HG03442 (cell line): Measurements from ENCODE around the gene SNX14.
"Not testable (repeated sequence)": the region's sequence is repeated elsewhere in the genome, so short reads cannot be mapped to it uniquely, and the experiment has no call there.

Source experiments
- ATAC-seq: cut with Tn5 transposase; IDR thresholded peaks from one replicate; pipeline ENCODE4 v1.9.1; 2021; ENCODE audit warnings: mild to moderate bottlenecking, moderate library complexity; ENCODE audit not compliant: unreplicated experiment

The SNX14 gene

DNA sequence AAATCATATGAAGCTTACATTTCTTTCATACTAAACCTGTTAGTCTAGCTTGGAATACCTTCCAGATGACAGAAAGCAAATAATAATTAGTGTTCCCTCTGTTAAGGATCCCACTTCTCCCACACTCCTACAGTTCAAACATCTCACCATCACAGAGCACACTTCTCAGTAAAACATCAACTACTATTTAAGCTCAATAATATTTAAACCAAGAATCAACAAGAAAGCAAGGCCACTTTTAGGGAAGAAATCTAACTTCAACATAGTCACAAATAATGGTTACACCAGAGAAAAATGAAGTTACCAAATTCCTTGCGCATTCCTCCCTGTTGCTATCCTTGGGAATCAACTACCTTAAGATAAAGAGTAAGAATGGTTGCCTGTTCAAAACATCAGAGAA, 1.6 kb downstream of the SNX14 start:
- ATAC-seq, result no peak

DNA sequence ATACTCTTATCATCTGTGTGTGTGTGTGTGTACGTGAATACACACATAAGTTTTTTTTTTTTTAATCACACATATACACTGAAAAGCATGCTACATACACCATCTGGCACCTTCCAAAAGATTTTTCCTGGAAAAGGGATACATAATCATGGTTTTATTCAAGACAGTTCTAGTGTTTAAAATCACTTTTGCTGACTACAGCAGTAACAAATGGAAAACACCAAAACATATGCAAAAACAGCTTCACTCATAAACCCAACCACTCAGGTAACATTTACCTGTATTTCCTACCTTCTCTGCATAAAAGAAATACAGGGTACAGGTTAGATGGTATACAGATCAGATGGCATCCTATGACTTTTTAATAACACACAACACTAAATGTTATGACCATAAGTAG, 2.5 kb downstream of the SNX14 start:
- ATAC-seq, result no peak

DNA sequence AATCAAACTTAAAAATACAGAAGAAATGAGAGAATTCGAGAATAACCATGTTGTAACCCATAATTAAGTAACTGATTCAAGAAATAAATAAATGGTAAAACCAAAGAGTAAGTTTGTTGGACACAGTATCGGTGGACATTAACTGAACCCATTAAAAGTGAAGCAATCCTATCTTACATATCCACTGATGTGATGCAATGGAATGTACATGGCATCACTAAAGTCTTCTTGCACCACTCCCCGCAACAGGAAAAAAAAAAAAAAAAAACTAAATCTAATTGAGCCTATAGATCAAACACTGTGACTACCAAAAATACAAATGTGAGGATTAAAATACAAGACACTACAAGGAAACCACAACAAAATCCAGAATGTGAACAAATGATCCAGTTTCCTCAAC, 7.9 kb downstream of the SNX14 start:
- ATAC-seq, result no peak

DNA sequence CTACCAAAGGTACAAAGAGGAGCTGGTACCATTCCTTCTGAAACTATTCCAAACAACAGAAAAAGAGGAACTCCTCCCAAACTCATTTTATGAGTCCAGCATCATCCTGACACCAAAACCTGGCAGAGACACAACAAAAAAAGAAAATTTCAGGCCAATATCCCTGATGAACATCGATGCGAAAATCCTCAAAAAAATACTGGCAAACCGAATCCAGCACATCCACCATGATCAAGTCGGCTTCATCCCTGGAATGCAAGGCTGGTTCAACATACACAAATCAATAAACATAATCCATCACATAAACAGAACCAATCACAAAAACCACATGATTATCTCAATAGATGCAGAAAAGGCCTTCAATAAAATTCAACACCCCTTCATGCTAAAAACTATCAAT, 10.8 kb downstream of the SNX14 start:
- ATAC-seq, result not testable (repeated sequence)

DNA sequence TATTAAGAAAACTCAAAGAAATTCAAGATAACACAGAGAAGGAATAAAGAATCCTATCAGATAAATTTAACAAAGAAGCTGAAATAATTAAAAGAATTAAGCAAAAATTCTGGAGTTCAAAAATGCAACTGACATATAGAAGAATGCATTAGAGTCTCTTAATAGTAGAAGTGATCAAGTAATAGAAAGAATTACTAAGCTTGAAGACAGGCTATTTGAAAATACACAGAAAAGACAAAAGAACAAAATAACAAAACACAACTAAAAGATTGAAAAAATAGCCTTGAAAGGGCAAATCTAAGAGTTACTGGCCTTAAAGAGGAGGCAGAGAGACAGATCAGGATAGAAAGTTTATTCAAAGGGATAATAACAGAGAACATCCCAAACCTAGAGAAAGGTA, 12.1 kb downstream of the SNX14 start:
- ATAC-seq, result no peak

DNA sequence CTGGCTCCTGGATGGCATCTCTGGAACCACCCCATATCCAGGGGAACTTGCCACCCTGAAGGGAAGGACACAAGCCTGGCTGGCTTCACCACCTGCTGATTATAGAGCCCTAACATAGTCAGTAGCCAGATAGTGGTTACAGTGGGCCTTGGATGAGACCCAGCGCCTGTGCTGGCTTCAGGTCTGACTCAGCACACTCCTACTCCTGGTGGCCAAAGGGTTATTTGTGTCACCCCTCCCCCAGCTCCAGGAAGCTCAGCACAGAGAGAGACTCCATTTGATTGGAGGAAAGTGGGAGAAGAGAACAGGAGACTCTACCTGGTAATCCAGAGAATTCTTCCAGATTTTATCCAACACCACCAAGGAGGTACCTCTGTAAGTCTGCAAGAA, 12.8 kb downstream of the SNX14 start:
- ATAC-seq, result peak; percentile 97

DNA sequence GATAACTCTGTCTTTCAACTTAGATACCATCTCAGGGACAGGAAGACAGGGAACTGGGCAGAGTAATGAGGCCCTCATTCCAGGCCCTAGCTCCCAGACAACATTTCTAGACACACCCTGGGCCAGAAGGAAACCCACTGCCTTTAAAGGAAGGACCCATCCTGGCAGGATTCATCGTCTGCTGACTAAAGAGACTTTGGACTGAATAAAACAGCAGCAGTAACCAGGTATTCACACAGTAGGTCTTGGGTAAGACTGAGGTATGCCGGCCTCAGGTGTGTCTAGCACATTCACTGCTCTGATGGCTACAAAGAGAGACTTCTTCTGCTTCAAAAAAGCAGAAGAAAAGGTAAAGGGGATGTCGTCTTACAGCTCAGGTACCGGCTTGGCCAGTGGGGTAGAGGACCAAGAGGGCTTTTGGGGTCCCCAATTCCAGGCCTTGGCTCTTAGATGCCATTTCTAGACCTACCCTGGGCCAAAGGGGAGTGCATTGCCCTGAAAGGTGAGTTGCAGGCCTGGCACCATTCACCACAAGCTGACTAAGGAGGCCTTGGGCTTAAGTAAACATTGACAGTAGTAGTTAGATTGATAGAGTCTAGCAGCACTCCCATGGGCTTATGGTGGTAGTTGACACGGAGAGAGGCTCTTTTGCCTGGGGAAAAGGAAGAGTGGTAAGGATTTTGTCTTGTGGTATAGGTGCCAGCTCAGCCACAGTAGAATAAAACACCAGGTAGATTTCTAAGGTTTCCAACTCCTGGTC, 13.4 kb downstream of the SNX14 start:
- no peak for ATAC-seq

DNA sequence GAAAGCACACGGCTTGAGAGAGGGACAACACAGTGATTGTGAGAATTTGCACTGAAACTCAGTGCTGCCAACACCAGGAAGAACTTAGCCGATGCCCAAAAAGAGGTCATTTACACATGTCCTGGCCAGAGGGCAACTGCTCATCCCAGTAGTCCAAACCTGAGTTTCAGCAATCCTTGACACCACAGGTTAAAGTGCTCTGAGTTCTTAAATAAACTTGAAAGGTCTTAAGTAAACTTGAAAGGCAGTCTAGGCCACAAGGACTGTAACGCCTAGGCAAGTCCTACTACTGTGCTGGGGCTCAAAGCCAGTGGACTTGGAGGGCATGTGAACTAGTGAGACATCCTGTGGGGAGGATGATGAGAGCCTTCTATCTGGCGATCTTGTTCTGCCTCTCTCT, 14.1 kb downstream of the SNX14 start:
- no peak for ATAC-seq

DNA sequence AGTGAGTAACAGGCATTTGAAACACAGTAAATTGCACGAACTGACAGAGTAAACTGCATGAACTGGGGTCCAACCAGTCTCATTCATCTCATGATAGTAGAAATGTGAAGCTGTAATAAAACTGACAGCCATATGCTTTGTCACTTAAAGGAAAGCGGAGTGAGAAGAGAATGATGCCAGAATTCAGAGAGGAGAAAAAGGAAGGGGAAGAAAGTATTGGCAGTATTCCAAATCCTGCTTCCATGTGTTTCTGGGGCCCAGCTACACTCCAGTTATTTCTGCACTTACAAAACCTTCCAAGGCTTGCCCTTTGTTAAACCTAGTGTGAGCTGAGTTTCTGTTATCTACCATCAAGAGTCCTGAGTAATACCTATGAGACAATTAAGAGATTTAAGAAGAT, 17.2 kb downstream of the SNX14 start:
- no peak for ATAC-seq

DNA sequence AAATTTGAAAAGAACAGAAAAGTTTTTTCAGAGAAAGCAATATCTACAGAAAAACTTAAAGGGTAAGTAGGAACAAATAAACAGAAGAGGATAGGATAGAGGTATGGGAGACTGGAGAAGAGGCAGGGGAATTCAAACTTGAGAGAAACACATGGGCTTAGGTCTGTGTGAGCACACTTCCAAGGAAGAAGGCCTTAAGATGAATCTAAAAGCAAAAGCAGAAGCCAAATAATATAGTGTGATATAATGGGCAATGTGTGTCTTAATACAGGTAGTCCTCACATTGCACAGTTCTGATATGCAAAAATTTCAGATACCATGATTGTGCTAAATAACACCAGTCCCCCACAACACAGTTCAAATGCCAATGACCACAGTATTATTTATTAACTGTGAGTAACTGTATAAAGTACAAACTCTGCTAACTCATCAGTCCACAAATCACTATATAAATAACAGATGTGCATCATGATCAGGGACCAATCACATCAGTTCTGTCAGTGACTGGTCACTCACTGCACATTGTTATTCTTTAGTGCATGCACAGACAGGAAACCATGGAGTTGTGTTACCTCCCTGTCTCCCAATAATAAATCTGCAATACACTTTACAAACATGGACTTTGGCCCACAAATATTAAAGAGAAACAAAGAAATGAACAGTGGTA, 18.6 kb downstream of the SNX14 start:
- ATAC-seq, result no peak

DNA sequence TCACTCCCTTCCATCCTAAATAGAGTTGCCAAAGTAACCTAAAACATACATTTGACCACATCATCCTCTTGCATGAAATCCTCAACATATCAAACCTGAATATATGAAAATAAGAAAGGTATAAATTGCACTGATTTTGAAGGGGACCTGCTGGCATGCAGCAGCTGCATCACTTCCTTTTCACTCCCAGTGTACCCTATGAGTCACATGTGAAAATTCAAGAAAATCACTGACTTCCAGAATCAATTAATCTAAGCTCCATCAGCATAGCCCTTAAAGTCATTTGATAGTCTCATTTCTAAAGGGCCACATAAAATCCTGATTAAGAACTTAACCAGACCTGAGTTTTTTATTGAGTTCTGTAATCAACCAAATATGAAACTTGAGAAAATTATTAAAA, 24.3 kb downstream of the SNX14 start:
- ATAC-seq, result no peak

DNA sequence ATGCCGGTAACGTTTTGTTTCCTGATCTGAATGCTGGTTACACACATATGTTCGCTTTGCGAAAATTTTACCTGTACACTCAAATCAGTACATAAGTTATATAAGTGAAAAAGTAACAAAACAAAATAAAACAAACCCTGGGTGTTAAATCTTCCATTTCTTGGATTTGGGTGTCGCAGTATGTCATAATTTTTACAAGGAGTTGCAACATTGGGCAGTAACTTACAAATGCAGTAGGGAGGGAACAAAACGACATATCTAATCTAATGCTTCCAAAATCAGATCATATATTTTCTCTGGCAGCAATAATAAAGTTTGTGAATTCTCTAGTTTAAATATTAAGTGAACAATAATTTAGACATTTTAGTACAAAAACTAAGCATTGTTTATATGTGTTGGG, 25.2 kb downstream of the SNX14 start:
- no peak for ATAC-seq

DNA sequence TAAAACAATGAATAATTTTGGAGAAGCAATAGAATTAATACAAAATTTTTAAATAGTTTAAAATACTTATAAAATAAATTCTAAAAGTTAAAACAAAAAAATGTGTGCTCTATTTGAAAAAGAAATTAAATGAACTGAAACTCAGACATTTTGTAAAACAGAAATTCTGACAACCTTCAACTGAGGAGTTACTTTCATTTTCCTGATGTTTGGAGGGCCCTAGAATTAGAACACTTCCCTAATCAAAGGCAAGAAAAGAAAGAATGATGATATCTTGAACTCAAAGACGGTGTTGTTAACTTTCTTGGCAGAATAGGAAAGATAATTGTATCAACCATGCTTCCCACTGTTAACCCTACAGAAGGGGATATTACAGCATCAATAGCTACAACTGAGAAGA, 27.9 kb downstream of the SNX14 start:
- no peak for ATAC-seq

DNA sequence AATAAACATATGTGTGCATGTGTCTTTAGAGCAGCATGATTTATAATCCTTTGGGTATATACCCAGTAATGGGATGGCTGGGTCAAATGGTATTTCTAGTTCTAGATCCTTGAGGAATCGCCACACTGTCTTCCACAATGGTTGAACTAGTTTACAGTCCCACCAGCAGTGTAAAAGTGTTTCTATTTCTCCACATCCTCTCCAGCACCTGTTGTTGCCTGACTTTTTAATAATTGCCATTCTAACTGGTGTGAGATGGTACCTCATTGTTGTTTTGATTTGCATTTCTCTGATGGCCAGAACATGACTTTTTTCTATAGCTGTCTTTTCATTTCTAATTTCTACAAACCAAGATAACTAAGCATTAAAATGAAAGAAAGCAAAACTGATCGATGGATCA, 29.4 kb downstream of the SNX14 start:
- not testable (repeated sequence) for ATAC-seq

DNA sequence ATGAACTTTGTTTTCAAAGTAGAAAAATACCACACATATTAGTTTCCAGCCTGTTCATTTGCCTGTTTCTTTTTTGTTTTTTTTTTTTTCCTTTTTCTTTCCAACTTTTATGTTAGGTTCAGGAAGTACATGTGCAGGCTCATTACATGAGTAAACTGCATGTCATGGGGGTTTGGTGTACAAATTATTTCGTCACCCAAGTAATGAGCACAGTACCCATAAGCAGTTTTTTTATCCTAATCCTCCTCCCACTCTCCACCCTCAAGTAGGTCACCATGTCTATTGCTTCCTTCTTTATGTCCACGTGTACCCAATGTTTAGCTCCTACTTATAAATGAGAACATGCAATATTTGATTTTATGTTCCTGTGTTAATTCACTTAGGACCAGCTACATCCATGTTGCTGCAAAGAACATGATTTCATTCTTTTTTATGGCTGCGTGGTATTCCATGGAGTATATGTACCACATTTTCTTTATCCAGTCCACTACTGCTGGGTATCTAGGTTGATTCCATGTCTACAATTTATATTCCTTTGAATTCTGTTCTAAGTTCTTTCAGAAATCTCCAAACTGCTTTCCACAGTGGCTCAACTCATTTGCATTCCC, 31.8 kb downstream of the SNX14 start:
- ATAC-seq, result no peak

DNA sequence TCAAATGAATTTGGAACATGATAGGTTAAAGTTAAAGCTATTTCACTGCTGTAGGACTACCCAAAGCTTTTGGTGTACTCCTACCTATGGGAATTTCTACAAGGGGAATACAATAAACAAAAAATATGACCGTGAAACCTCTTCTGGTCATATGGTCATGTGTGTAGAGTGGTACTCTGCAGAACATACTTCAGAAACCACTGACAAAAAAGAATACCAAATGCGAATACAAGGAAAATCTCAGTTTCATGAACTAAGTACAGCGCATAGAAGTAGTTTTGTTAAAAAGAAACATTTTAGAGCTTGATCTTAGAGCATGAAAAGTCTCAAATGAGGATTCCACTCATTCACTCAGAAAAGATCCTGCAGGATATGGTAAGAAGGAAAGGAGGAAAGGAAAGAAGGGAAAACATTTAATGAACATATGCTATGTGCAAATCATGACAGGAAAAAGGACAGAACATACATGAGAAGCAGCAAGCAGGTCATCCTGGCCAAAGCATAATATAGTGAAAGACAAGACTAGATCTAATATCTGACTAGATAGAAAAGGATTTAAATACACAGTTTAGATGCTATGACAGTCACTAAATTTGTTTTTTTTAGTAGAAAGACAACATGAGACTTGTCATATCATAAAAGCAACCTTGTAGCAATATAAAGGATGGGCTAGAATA, 36.5 kb downstream of the SNX14 start:
- no peak for ATAC-seq

DNA sequence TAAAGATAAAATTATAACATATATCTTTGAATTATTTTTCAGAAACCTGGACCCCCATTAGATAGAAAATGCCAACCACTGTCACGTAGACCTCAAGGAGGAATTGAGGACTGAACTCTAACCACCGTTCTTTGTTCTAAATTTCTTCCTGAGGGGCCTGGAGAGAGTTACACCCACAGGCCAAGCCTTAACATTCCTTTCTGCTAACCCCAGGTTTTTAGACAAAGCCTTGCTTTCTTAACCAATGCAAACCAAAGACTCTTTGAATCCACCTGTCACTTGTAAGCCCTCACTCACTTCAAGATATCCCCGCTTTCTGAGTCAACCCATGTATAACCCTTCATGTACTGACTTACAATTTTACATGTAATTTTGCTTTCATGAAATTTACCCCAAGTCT, 41.0 kb downstream of the SNX14 start:
- no peak for ATAC-seq

DNA sequence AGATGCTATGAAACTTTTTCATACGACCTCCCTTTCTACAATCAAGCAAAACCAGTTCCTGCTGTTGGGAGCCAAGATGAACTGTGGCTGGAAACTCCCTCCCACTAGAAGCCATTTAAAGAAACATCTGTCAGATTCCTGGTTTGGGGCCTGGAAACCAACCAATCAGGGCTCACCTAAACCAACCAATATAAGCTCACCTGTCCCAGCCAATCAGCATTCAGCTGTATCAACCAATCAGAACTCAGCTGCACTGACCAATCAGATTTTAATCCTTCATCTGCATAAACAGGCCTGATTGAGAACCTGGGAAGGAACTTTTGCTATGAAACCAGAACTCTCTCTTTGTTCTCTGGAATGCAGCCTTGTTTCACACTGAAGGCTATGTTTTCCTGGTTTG, 42.4 kb downstream of the SNX14 start:
- ATAC-seq, result no peak

DNA sequence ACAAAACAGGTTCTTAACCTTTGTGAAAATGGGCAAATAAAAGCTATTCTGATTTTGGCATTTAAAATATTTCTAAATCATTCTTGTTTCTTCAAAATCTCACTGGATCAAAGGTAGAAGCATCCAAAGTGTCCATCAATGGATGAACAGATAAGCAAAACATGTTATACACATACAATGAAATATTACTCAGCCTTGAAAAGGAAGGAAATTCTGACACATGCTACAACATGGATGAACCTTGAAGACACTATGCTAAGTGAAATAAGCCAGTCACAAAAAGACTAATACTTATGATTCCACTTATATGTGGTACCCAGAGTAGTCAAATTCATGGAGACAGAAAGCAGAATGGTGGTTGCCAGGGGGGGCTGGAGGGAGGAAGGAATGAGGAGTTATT, 45.9 kb downstream of the SNX14 start:
- no peak for ATAC-seq

DNA sequence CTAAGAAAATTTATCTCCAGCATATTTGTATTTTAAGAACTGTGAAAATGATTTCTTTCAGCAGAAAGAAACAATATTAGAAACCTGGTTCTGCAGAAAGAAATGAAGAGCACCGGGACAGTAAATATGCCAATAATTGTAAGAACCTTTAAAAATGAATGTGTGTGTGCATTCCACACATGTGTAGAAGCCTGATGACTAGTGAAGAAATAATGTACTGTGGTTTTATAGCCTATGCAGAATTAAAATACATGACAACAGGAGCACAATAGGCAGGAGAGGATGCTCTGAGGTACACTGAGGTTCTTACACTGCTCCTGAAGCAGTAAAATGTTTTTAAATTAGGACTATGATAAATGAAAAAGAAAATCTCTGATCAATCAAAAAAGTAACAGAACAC, 48.9 kb downstream of the SNX14 start:
- ATAC-seq, result no peak

DNA sequence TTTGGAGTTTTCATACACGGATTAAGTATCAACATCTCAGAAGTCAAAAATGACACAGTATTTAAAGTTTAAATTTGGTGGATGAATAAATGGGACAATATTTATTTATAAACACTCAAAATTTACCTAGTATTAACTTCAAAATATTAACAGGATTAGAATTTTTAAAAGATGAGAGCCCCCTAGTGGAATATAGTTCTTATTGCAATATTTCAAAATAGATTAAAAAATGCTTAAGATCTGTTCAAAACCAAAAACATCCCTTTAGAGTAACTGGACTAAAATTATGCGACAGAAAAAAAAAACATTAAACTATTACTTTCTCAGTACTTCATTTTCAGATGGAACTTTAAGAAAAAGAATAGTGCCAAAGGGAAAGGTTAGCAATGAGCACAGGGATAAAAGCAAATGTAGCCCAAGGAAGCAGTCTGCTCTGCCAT, 56.6 kb downstream of the SNX14 start:
- no peak for ATAC-seq

DNA sequence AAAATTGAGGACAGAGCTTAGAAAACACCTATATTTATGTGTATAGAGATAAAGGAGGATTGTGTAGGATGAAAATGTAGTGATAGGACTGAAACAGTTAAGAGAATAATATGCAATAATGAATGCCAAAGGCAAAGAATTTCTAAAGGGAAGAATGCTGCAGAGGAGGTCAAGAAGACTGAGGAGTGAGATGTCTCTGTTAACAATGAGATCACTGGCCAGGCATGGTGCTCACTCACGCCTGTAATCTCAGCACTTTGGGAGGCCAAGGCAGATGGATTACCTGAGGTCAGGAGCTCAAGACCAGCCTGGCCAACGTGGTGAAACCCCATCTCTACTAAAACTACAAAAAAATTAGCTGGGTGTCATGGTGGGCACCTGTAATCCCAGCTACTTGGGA, 69.4 kb downstream of the SNX14 start:
- ATAC-seq, result not testable (repeated sequence)
